ENCODE data around the gene AKAP7.

The AKAP7 gene

GRCh38 chr6:131197716-131198115 lies 62.4 kb downstream of the AKAP7 start:
- Histone ChIP-seq H3K27ac (ENCODE audit: low read depth, low read length) (no peak overlapping the region), H3K27me3 (ENCODE audit: insufficient read depth, low read length) (no peaks in the 10 kb centered on the region), H3K79me2 (ENCODE audit: control insufficient read depth, insufficient read depth, low read length, unreplicated experiment) (no peaks in the 10 kb centered on the region), H3K36me3 (ENCODE audit: insufficient read depth, low read length) (0 out of 2 replicates have a peak, but pooled peaks cover 3% of the 10 kb centered on the region), H3K4me3 (ENCODE audit: low read depth, low read length) (no peak overlapping the region), H3K4me1 (ENCODE audit: control insufficient read depth, insufficient read depth, low read length, unreplicated experiment) (no peaks in the 10 kb centered on the region), H2AFZ (ENCODE audit: low read length, unreplicated experiment) (no peak overlapping the region)

- no peaks in the 10 kb centered on the region for H3K27me3 ChIP-seq (ENCODE audit: insufficient read depth, low read length)
- H3K27ac ChIP-seq (ENCODE audit: low read depth, low read length): no peak overlapping the region
- no peak overlapping the region for H2AFZ ChIP-seq (ENCODE audit: low read length, unreplicated experiment)
Observed at GRCh38 chr6:131199568-131200272, 64.5 kb downstream of the AKAP7 start.

GRCh38 chr6:131205481-131206244 lies 70.4 kb downstream of the AKAP7 start:
- H3K27ac ChIP-seq (ENCODE audit: low read depth, low read length): no peak overlapping the region
- no peak overlapping the region for H2AFZ ChIP-seq (ENCODE audit: low read length, unreplicated experiment)
- H3K27me3 ChIP-seq (ENCODE audit: insufficient read depth, low read length): no peaks in the 10 kb centered on the region
- H3K36me3 ChIP-seq (ENCODE audit: insufficient read depth, low read length): no peaks in the 10 kb centered on the region
- H3K4me1 ChIP-seq (ENCODE audit: control insufficient read depth, insufficient read depth, low read length, unreplicated experiment): no peaks in the 10 kb centered on the region
- H3K4me3 ChIP-seq (ENCODE audit: low read depth, low read length): no peak overlapping the region
- no peaks in the 10 kb centered on the region for H3K79me2 ChIP-seq (ENCODE audit: control insufficient read depth, insufficient read depth, low read length, unreplicated experiment)

More at GRCh38 chr6:131199568-131200272, 64.5 kb downstream of the AKAP7 start:
- Histone ChIP-seq H3K4me3 (ENCODE audit: low read depth, low read length) (no peak overlapping the region), H3K36me3 (ENCODE audit: insufficient read depth, low read length) (no peaks in the 10 kb centered on the region), H3K4me1 (ENCODE audit: control insufficient read depth, insufficient read depth, low read length, unreplicated experiment) (no peaks in the 10 kb centered on the region), H3K79me2 (ENCODE audit: control insufficient read depth, insufficient read depth, low read length, unreplicated experiment) (no peaks in the 10 kb centered on the region)

GRCh38 chr6:131206463-131207251 lies 71.4 kb downstream of the AKAP7 start:
- Histone ChIP-seq H3K4me1 (ENCODE audit: control insufficient read depth, insufficient read depth, low read length, unreplicated experiment) (no peaks in the 10 kb centered on the region), H3K27me3 (ENCODE audit: insufficient read depth, low read length) (no peaks in the 10 kb centered on the region), H3K36me3 (ENCODE audit: insufficient read depth, low read length) (no peaks in the 10 kb centered on the region), H3K27ac (ENCODE audit: low read depth, low read length) (no peak overlapping the region), H3K4me3 (ENCODE audit: low read depth, low read length) (no peak overlapping the region), H2AFZ (ENCODE audit: low read length, unreplicated experiment) (no peak overlapping the region), H3K79me2 (ENCODE audit: control insufficient read depth, insufficient read depth, low read length, unreplicated experiment) (no peaks in the 10 kb centered on the region)

- Histone ChIP-seq H3K4me1 (ENCODE audit: control insufficient read depth, insufficient read depth, low read length, unreplicated experiment) (no peaks in the 10 kb centered on the region), H3K79me2 (ENCODE audit: control insufficient read depth, insufficient read depth, low read length, unreplicated experiment) (no peaks in the 10 kb centered on the region), H2AFZ (ENCODE audit: low read length, unreplicated experiment) (no peak overlapping the region), H3K36me3 (ENCODE audit: insufficient read depth, low read length) (no peaks in the 10 kb centered on the region), H3K4me3 (ENCODE audit: low read depth, low read length) (no peak overlapping the region), H3K27ac (ENCODE audit: low read depth, low read length) (no peak overlapping the region), H3K27me3 (ENCODE audit: insufficient read depth, low read length) (no peaks in the 10 kb centered on the region)
Observed at GRCh38 chr6:131208787-131209186, 73.5 kb downstream of the AKAP7 start.

- Histone ChIP-seq H3K4me1 (ENCODE audit: control insufficient read depth, insufficient read depth, low read length, unreplicated experiment) (no peaks in the 10 kb centered on the region), H3K27me3 (ENCODE audit: insufficient read depth, low read length) (no peaks in the 10 kb centered on the region), H3K27ac (ENCODE audit: low read depth, low read length) (no peak overlapping the region), H2AFZ (ENCODE audit: low read length, unreplicated experiment) (no peak overlapping the region), H3K79me2 (ENCODE audit: control insufficient read depth, insufficient read depth, low read length, unreplicated experiment) (no peaks in the 10 kb centered on the region), H3K36me3 (ENCODE audit: insufficient read depth, low read length) (no peaks in the 10 kb centered on the region), H3K4me3 (ENCODE audit: low read depth, low read length) (no peak overlapping the region)
Observed at GRCh38 chr6:131210469-131210868, 75.2 kb downstream of the AKAP7 start.

GRCh38 chr6:131212024-131212423 lies 76.8 kb downstream of the AKAP7 start:
- H3K27ac ChIP-seq (ENCODE audit: low read depth, low read length): no peak overlapping the region
- H3K4me3 ChIP-seq (ENCODE audit: low read depth, low read length): no peak overlapping the region
- no peaks in the 10 kb centered on the region for H3K36me3 ChIP-seq (ENCODE audit: insufficient read depth, low read length)
- H3K4me1 ChIP-seq (ENCODE audit: control insufficient read depth, insufficient read depth, low read length, unreplicated experiment): no peaks in the 10 kb centered on the region
- no peak overlapping the region for H2AFZ ChIP-seq (ENCODE audit: low read length, unreplicated experiment)
- no peaks in the 10 kb centered on the region for H3K27me3 ChIP-seq (ENCODE audit: insufficient read depth, low read length)
- H3K79me2 ChIP-seq (ENCODE audit: control insufficient read depth, insufficient read depth, low read length, unreplicated experiment): no peaks in the 10 kb centered on the region

GRCh38 chr6:131212913-131213312 lies 77.6 kb downstream of the AKAP7 start:
- H3K79me2 ChIP-seq (ENCODE audit: control insufficient read depth, insufficient read depth, low read length, unreplicated experiment): no peaks in the 10 kb centered on the region
- no peak overlapping the region for H3K27ac ChIP-seq (ENCODE audit: low read depth, low read length)
- H2AFZ ChIP-seq (ENCODE audit: low read length, unreplicated experiment): no peak overlapping the region
- no peaks in the 10 kb centered on the region for H3K36me3 ChIP-seq (ENCODE audit: insufficient read depth, low read length)
- H3K4me1 ChIP-seq (ENCODE audit: control insufficient read depth, insufficient read depth, low read length, unreplicated experiment): no peaks in the 10 kb centered on the region
- H3K27me3 ChIP-seq (ENCODE audit: insufficient read depth, low read length): no peaks in the 10 kb centered on the region
- no peak overlapping the region for H3K4me3 ChIP-seq (ENCODE audit: low read depth, low read length)

- Histone ChIP-seq H3K4me3 (ENCODE audit: low read depth, low read length) (no peak overlapping the region), H3K79me2 (ENCODE audit: control insufficient read depth, insufficient read depth, low read length, unreplicated experiment) (no peaks in the 10 kb centered on the region), H3K27me3 (ENCODE audit: insufficient read depth, low read length) (no peaks in the 10 kb centered on the region), H3K36me3 (ENCODE audit: insufficient read depth, low read length) (no peaks in the 10 kb centered on the region), H2AFZ (ENCODE audit: low read length, unreplicated experiment) (no peak overlapping the region), H3K4me1 (ENCODE audit: control insufficient read depth, insufficient read depth, low read length, unreplicated experiment) (no peaks in the 10 kb centered on the region), H3K27ac (ENCODE audit: low read depth, low read length) (no peak overlapping the region)
Observed at GRCh38 chr6:131213501-131213990, 78.3 kb downstream of the AKAP7 start.

GRCh38 chr6:131215219-131215618 lies 80.0 kb downstream of the AKAP7 start:
- Histone ChIP-seq H3K27me3 (ENCODE audit: insufficient read depth, low read length) (no peaks in the 10 kb centered on the region), H3K4me3 (ENCODE audit: low read depth, low read length) (no peak overlapping the region)

More at GRCh38 chr6:131215219-131215618, 80.0 kb downstream of the AKAP7 start:
- H3K27ac ChIP-seq (ENCODE audit: low read depth, low read length): no peak overlapping the region
- no peak overlapping the region for H2AFZ ChIP-seq (ENCODE audit: low read length, unreplicated experiment)
- no peaks in the 10 kb centered on the region for H3K36me3 ChIP-seq (ENCODE audit: insufficient read depth, low read length)
- H3K79me2 ChIP-seq (ENCODE audit: control insufficient read depth, insufficient read depth, low read length, unreplicated experiment): no peaks in the 10 kb centered on the region
- H3K4me1 ChIP-seq (ENCODE audit: control insufficient read depth, insufficient read depth, low read length, unreplicated experiment): no peaks in the 10 kb centered on the region
